HEK293 (cell line): ENCODE results near the gene SLC6A2.
A peak's percentile ranks its signal among the peaks of the same experiment; 100 is the strongest.

Experiments used
- CTCF ChIA-PET: fragments of 350-600 bp; formaldehyde crosslinking; extraction: SDS; loops from one replicate; lab custom pipeline; 2021; ENCODE audit warnings: antibody characterized with exemption; lab: Yijun Ruan, JAX
- POLR2A ChIA-PET: fragments of 300-600 bp; formaldehyde crosslinking; extraction: SDS; loops from one replicate; lab custom pipeline; 2020; ENCODE audit warnings: antibody characterized with exemption, inconsistent platforms; lab: Yijun Ruan, JAX
- H3K27ac ChIP-seq: fragments of 200-500 bp; sonication (Bioruptor generic); 2 replicates; pipeline ENCODE4 v1.5.1; 2014; ENCODE audit warnings: low read depth, low read length, control low read depth, inconsistent platforms; ENCODE audit errors: extremely low read depth
- H3K36me3 ChIP-seq, 2 experiments: fragments of 200-500 bp in 1 of 2; sonication (Bioruptor generic) in 1 of 2; 1 replicate in 1 of 2; 2 replicates in 1 of 2; pipeline ENCODE4 v1.5.1; 2014 to 2017; ENCODE audit warnings: inconsistent platforms in 2 of 2, low read length in 2 of 2; ENCODE audit not compliant: control insufficient read depth in 2 of 2, insufficient read depth in 1 of 2
- H3K4me1 ChIP-seq: fragments of 200-500 bp; sonication (Bioruptor generic); 2 replicates; pipeline ENCODE4 v1.5.1; 2014; ENCODE audit warnings: mild to moderate bottlenecking, low read length, inconsistent platforms; ENCODE audit not compliant: control insufficient read depth, insufficient read depth
- H3K4me3 ChIP-seq: 2 replicates; pipeline ENCODE4 v1.5.1; 2011; ENCODE audit warnings: low read depth, mild to moderate bottlenecking, control low read depth, low read length, moderate library complexity
- H3K9me3 ChIP-seq: fragments of 200-500 bp; sonication (Bioruptor generic); 2 replicates; pipeline ENCODE4 v1.5.1; 2014; ENCODE audit warnings: low read depth, low read length, inconsistent platforms; ENCODE audit not compliant: control insufficient read depth, insufficient read depth
- ATF2 ChIP-seq: fragments of 450-650 bp; formaldehyde crosslinking; IDR thresholded peaks from 2 replicates; pipeline ENCODE4 v1.5.1; 2016; ENCODE audit warnings: missing biosample characterization, missing genetic modification characterization, low read depth
- BCL11A ChIP-seq: fragments of 450-650 bp; formaldehyde crosslinking; IDR thresholded peaks from 2 replicates; pipeline ENCODE4 v1.5.1; 2016; ENCODE audit warnings: low read depth, missing biosample characterization, missing genetic modification characterization
- EGR2 ChIP-seq: fragments of 450-650 bp; formaldehyde crosslinking; IDR thresholded peaks from 2 replicates; pipeline ENCODE4 v1.5.1; 2016; ENCODE audit warnings: low read depth, missing biosample characterization, missing genetic modification characterization
- KLF10 ChIP-seq: fragments of 450-650 bp; IDR thresholded peaks from 2 replicates; pipeline ENCODE4 v1.5.1; 2018; ENCODE audit warnings: missing biosample characterization, mild to moderate bottlenecking, missing genetic modification characterization
- OSR2 ChIP-seq: fragments of 450-650 bp; formaldehyde crosslinking; IDR thresholded peaks from 2 replicates; pipeline ENCODE4 v1.5.1; 2016; ENCODE audit warnings: missing biosample characterization, missing genetic modification characterization
- PRDM4 ChIP-seq: fragments of 450-650 bp; formaldehyde crosslinking; IDR thresholded peaks from 2 replicates; pipeline ENCODE4 v1.5.1; 2017; ENCODE audit warnings: missing biosample characterization, missing genetic modification characterization
- SP3 ChIP-seq: fragments of 450-650 bp; formaldehyde crosslinking; IDR thresholded peaks from 2 replicates; pipeline ENCODE4 v1.5.1; 2016; ENCODE audit warnings: missing biosample characterization, missing genetic modification characterization
- ZBTB49 ChIP-seq: fragments of 450-650 bp; formaldehyde crosslinking; IDR thresholded peaks from 2 replicates; pipeline ENCODE4 v1.5.1; 2016; ENCODE audit warnings: missing biosample characterization, missing genetic modification characterization, low read depth
- ZBTB7A ChIP-seq: fragments of 450-650 bp; formaldehyde crosslinking; IDR thresholded peaks from 2 replicates; pipeline ENCODE4 v1.5.1; 2016; ENCODE audit warnings: low read depth, missing biosample characterization, missing genetic modification characterization
- ZNF121 ChIP-seq: fragments of 450-650 bp; formaldehyde crosslinking; IDR thresholded peaks from 2 replicates; pipeline ENCODE4 v1.5.1; 2016; ENCODE audit warnings: missing biosample characterization, missing genetic modification characterization
- ZNF155 ChIP-seq: fragments of 450-650 bp; formaldehyde crosslinking; IDR thresholded peaks from 2 replicates; pipeline ENCODE4 v1.5.1; 2016; ENCODE audit warnings: missing biosample characterization, missing genetic modification characterization
- ZNF16 ChIP-seq: fragments of 450-650 bp; formaldehyde crosslinking; IDR thresholded peaks from 2 replicates; pipeline ENCODE4 v1.5.1; 2016; ENCODE audit warnings: low read depth, missing biosample characterization, missing genetic modification characterization
- ZNF169 ChIP-seq: fragments of 450-650 bp; formaldehyde crosslinking; IDR thresholded peaks from 2 replicates; pipeline ENCODE4 v1.5.1; 2016; ENCODE audit warnings: missing biosample characterization, missing genetic modification characterization
- ZNF362 ChIP-seq: fragments of 450-650 bp; formaldehyde crosslinking; IDR thresholded peaks from 2 replicates; pipeline ENCODE4 v1.5.1; 2016; ENCODE audit warnings: missing biosample characterization, missing genetic modification characterization
- ZNF423 ChIP-seq: fragments of 450-650 bp; formaldehyde crosslinking; IDR thresholded peaks from 2 replicates; pipeline ENCODE4 v1.5.1; 2016; ENCODE audit warnings: missing biosample characterization, missing genetic modification characterization
- ZNF433 ChIP-seq: fragments of 450-650 bp; formaldehyde crosslinking; IDR thresholded peaks from 2 replicates; pipeline ENCODE4 v1.5.1; 2016; ENCODE audit warnings: missing biosample characterization, missing genetic modification characterization, low read depth
- ZNF747 ChIP-seq: fragments of 450-650 bp; formaldehyde crosslinking; IDR thresholded peaks from 2 replicates; pipeline ENCODE4 v1.5.1; 2016; ENCODE audit warnings: missing biosample characterization, missing genetic modification characterization
- ZNF777 ChIP-seq: fragments of 450-650 bp; formaldehyde crosslinking; IDR thresholded peaks from 2 replicates; pipeline ENCODE4 v1.5.1; 2017; ENCODE audit warnings: missing biosample characterization, missing genetic modification characterization, borderline replicate concordance
- ZNF785 ChIP-seq: fragments of 450-650 bp; formaldehyde crosslinking; IDR thresholded peaks from 2 replicates; pipeline ENCODE4 v1.5.1; 2016; ENCODE audit warnings: missing biosample characterization, missing genetic modification characterization
- ZSCAN4 ChIP-seq: fragments of 450-650 bp; formaldehyde crosslinking; IDR thresholded peaks from 2 replicates; pipeline ENCODE4 v1.5.1; 2017; ENCODE audit warnings: missing biosample characterization, missing genetic modification characterization

SLC6A2 gene

GRCh38 chr16:55625843-55626242 is 29.9 kb upstream of the SLC6A2 start (continued):
- TF ChIP-seq ZNF785 (tag by site-specific recombination) (no peak), OSR2 (no peak), ZSCAN4 (no peak), ZNF155 (tag by site-specific recombination) (no peak), PRDM4 (tag by site-specific recombination) (no peak)

- TF ChIP-seq ZNF747 (tag by site-specific recombination) (no peak), ZNF121 (tag by site-specific recombination) (no peak), ZNF16 (tag by site-specific recombination) (no peak), ZBTB7A (no peak), EGR2 (no peak), ZNF169 (tag by site-specific recombination) (no peak), ZNF362 (tag by site-specific recombination) (no peak), ZBTB49 (tag by site-specific recombination) (no peak), ZNF433 (tag by site-specific recombination) (no peak), BCL11A (tag by site-specific recombination) (no peak), ZNF423 (tag by site-specific recombination) (no peak), ZNF777 (tag by site-specific recombination) (no peak), KLF10 (no peak)
- Histone ChIP-seq H3K4me3 (no peak overlapping the region), H3K27ac (no peak overlapping the region), H3K9me3 (no peaks in the 10 kb centered on the region), H3K36me3 (no peaks in the 10 kb centered on the region), H3K4me1 (no peaks in the 10 kb centered on the region)
- ChIA-PET CTCF (no interaction called here), POLR2A (no interaction called here)
These were observed 27.4 kb upstream of the SLC6A2 start for GRCh38 chr16:55628306-55628968.

- Histone ChIP-seq H3K4me1 (no peaks in the 10 kb centered on the region), H3K27ac (no peak overlapping the region), H3K36me3 (no peaks in the 10 kb centered on the region), H3K9me3 (no peaks in the 10 kb centered on the region), H3K4me3 (no peak overlapping the region)
- ChIA-PET CTCF (no interaction called here), POLR2A (no interaction called here)
- TF ChIP-seq SP3: no peak
- TF ChIP-seq ATF2 (tag by site-specific recombination): 0 out of 2 replicates have a peak, but pooled peaks have one; percentile 13
These were observed 25.0 kb upstream of the SLC6A2 start for GRCh38 chr16:55630774-55631173.
